Activated T-helper 1 cell treated with Interleukin-2 at 50 U/mL for 16 hours (primary cell): Measurements from ENCODE around the gene LSG1.
A peak's percentile ranks its signal among the peaks of the same experiment; 100 is the strongest.

Experiments used
- DNase-seq: peaks from one replicate; pipeline ENCODE4 v3.0.0-alpha.2; 2020; ENCODE audit warnings: low read depth

The LSG1 gene

GRCh38 chr3:194686816-194687637 is 15.0 kb upstream of the LSG1 start:
- DNase-seq: no peak

- no peak for DNase-seq
Observed at GRCh38 chr3:194686414-194686815, 14.4 kb upstream of the LSG1 start.

DNA sequence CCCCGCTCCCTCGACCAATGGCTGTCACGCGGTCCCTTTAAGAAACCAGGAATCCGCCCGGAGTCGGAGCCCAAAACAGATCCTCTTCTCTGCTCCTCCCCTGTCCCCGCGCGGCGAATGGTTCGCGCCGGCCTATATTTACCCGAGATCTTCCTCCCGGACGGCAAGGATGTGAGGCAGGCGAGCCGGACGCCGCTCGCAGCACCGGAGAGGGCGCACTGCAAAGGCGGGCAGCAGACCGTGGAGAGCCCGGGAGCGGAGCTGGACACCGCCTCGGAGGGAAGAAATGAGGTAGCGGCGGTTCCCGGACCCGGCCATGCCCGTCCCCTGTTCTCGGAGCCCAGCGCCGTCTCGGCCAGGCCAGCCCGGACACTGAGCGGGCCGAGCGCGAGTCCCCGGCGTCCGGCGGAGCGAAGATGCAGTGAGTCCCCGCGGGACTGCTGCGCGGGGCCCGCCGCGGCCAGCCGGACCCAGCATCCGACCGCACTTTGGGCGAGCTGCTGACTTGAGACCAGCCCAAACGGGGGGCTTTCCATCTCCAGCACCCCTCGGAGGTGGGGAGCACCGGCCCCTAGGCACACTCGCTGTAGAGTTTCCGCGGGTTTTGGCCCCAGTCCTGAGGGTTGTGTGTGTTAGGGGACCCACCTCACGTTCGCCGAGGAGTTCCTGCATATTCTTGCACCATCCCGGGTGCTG is 13.9 kb upstream of the LSG1 start, which contains the start of gene FAM43A:
Gene FAM43A, plus strand, starts transcription at position 166 of the 696 bp plus-strand sequence. CDS start 944 bp downstream, outside the sequence.
- DNase-seq: peak; percentile 63

- no peak for DNase-seq
Observed at GRCh38 chr3:194685065-194685717, 13.2 kb upstream of the LSG1 start.

- no peak for DNase-seq
Observed at GRCh38 chr3:194683380-194683779, 11.4 kb upstream of the LSG1 start.

DNA sequence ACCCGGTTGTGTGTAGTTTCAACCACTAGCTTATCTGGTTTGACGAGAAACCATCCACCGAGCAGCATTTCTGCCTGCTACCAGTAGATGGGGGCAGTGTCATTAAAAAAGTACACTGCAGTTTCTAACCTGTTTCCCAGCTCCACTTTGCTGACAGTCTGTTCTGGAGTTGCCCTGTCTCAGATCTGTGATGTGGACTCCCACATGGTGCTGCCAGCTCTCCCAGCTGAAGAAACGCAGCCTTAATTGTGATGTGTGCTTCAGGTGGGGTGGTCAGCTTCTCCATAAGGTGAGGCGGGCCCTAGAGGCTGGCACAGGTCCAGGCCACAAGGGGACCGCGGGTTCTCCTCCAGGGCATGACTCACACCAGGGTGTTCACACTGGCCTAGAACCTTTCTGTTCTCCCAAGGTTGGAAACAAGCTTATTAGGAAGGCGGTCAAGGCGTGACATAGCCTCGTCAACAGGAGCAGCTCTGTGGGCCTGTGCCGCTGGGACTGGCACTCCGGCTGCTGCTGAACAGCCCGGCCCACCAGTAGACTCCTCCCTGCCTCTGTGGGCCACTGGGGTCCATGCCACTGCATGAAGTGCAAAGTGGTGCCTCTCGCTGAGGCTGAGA is 10.8 kb upstream of the LSG1 start:
- DNase-seq: no peak

DNA sequence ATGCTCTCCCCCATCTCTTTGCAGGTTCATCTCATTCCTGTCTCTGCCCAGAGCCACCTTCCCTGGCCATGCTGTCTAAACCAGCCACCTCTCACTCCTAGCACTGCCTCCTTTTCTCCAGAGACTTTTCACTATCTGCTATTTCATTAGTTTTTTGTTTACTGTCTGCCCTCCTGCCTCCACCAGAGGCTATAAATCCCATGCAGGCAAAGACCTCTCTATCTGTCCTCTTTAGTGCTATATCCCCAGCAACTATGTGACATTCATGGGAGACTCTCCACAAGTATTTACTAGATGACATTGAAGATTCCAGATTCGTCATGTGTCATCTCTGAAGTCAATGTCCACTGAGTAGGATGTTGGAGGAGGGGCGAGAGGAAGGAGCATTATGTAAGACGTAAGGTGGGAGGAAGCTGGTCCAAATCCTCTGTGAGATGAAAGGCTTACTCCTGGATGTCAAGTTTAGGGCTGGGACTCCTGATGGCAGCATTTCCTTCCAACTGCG is 10.2 kb upstream of the LSG1 start:
- DNase-seq: no peak

- no peak for DNase-seq
Observed at GRCh38 chr3:194680888-194681615, 9.1 kb upstream of the LSG1 start.

DNA sequence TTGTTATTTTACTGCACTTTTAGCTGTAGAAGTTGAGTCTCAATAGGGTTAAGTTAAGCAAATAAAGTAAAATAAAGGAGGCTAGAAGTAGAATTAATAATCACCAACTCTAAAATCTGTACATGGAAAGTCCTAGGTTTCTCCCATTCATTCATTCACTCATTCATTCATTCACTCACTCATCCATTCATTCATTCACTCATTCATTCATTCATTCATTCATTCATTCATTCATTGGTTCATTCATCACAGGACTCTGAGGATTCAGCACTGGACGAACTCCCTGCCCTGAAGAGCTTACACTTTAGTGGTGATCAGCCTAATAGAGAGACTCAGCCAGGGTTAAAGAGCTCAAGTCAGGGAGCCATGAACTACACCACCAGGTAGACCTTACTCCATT is 4.5 kb upstream of the LSG1 start:
- DNase-seq: no peak

GRCh38 chr3:194675680-194676079 is 3.7 kb upstream of the LSG1 start:
- no peak for DNase-seq

- DNase-seq: no peak
Observed at GRCh38 chr3:194675081-194675640, 3.2 kb upstream of the LSG1 start.

DNA sequence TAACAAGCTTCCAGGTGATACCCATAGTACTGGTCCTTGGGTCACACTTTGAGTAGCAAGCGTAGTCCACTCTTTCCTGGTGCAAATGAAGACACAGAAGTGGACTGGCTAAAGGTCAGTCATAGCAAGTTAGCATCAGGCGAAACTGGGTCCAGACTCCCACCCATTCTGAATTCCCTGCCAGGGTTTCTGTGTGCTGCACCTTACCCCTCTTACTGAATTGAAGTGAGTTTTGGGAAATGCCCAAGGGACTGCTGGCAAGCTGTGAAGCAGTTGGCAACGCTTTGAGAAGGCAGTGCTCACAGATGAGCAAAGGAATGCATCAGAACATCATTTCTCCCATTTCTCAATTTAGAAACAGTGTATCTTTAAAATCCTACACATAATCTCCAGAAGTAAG is 1.8 kb upstream of the LSG1 start:
- no peak for DNase-seq

DNA sequence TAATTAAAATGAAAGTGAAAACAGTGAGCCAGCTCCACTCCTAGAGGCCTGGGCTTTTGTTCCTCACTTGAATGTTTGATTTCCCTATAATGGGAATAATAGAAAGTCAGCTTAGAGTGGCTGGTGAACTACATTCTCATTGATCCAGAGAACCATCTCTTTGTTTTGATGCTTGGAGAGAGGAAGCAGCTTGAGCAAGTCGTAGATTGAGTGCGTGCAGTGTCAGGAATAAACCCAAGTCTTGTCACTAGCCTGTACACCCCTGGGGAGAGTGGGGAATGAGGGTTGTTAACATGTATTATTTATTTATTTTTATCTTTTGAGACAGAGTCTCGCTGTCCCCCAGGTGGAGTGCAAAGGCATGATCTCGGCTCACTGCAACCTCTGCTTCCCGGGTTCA is 885 bp upstream of the LSG1 start:
- DNase-seq: no peak

GRCh38 chr3:194671511-194671899 is 486 bp downstream of the LSG1 start:
- no peak for DNase-seq

GRCh38 chr3:194667363-194667762 is 4.6 kb downstream of the LSG1 start:
- no peak for DNase-seq

- DNase-seq: no peak
Observed at GRCh38 chr3:194664857-194665256, 7.1 kb downstream of the LSG1 start.

DNA sequence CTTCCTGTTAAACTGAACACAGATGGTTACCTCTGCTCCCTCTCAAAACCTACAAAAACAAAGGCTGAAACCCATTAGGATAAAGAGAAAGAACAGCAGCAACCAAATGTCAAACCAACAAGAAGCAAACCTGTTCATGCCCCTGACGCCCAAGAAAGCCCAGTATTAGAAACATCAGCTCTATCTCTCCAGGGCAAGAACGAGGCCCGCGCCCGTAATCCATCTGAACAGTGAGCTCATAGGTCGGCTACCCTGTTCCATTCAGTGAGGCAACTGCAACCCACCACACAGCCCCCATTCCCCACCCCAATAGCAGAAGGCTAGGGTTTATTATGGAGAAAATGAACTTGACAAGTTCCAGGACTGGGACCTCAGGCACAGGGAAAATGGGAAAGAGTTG is 10.0 kb downstream of the LSG1 start:
- no peak for DNase-seq

- no peak for DNase-seq
Observed at GRCh38 chr3:194661374-194661773, 10.6 kb downstream of the LSG1 start.

DNA sequence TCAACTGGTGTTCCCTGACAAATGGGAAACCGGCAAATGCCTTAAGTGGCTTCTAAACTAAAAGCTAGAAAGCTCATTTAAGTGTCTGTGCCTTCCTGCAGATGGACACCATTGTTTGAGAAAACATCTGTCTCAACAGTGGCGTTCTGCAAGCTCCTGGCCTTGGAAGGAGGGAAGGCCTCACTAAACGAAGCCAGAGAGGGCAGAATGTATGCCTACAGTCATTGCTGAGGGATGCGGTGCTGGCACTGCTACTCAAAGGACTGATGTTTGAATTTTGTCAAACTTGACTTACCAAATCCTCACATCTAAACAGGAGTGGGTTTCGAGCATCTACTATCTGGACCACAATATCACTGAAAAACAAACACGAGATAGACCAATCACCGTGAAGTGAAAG is 12.2 kb downstream of the LSG1 start:
- no peak for DNase-seq

GRCh38 chr3:194658477-194659242 is 13.3 kb downstream of the LSG1 start:
- no peak for DNase-seq

- no peak for DNase-seq
Observed at GRCh38 chr3:194657439-194657838, 14.6 kb downstream of the LSG1 start.
